ENCODE measurements around the gene FOXO3. TPM values are rescaled to one million over a fixed set of nuclear protein-coding genes. Genes with fewer than 3 reads are reported as not detected.

The FOXO3 gene
- total and polyA plus RNA-seq, 2 donors (not counting 3 experiments of a cell fraction or from before 2014, with no cell fraction given), result 14.4 to 16.9 TPM

GRCh38 chr6:108712946-108713345 is 152.2 kb downstream of the FOXO3 start:
- no peak overlapping the region for H3K27ac ChIP-seq (ENCODE audit: insufficient read depth, low read depth, low read length)
- no peaks in the 10 kb centered on the region for H3K79me2 ChIP-seq (ENCODE audit: control insufficient read depth, insufficient read depth, low read length)
- H3K4me1 ChIP-seq (ENCODE audit: control insufficient read depth, extremely low read depth, insufficient read depth, low read length), result no peaks in the 10 kb centered on the region
- dilution Hi-C loops (cut with MboI; ENCODE audit: extremely low pct_ligation_motif_present, low sequenced_read_pairs) (no loop called here), intact Hi-C loops (cut with micrococcal nuclease) (no loop called here)
- H4K20me1 ChIP-seq (replicated peaks; ENCODE audit: control insufficient read depth, extremely low read depth, insufficient read depth, low read length), result no peaks in the 10 kb centered on the region
- BruUV-seq (replicated peaks), result no TSS peak
- TF ChIP-seq GATA2 (IDR thresholded peaks at IDR 0.05; ENCODE audit: insufficient read depth, insufficient read length, low read depth, low read length), result no peak
- TF ChIP-seq, protein P1, sequence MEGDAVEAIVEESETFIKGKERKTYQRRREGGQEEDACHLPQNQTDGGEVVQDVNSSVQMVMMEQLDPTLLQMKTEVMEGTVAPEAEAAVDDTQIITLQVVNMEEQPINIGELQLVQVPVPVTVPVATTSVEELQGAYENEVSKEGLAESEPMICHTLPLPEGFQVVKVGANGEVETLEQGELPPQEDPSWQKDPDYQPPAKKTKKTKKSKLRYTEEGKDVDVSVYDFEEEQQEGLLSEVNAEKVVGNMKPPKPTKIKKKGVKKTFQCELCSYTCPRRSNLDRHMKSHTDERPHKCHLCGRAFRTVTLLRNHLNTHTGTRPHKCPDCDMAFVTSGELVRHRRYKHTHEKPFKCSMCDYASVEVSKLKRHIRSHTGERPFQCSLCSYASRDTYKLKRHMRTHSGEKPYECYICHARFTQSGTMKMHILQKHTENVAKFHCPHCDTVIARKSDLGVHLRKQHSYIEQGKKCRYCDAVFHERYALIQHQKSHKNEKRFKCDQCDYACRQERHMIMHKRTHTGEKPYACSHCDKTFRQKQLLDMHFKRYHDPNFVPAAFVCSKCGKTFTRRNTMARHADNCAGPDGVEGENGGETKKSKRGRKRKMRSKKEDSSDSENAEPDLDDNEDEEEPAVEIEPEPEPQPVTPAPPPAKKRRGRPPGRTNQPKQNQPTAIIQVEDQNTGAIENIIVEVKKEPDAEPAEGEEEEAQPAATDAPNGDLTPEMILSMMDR (IDR thresholded peaks at IDR 0.05; ENCODE audit: extremely low read depth in 1 of 2, insufficient read depth in 1 of 2, low read depth in 1 of 2, low read length in 2 of 2), result no peak
- no peak for TF ChIP-seq MAX (IDR thresholded peaks at IDR 0.05; ENCODE audit: insufficient read depth, insufficient read length)
- TF ChIP-seq POLR2AphosphoS5 (IDR thresholded peaks at IDR 0.05; ENCODE audit: insufficient read depth, low read depth, low read length), result no peak
- no peak for TF ChIP-seq EZH2 (IDR thresholded peaks at IDR 0.05; ENCODE audit: borderline replicate concordance, low read depth, low read length, severe bottlenecking)
- TF ChIP-seq POLR2A (IDR thresholded peaks at IDR 0.05; ENCODE audit: low read depth, low read length), result no peak
- no peak for TF ChIP-seq MYC (IDR thresholded peaks at IDR 0.05; ENCODE audit: low read depth, low read length)
- no peak for TF ChIP-seq JUN (IDR thresholded peaks at IDR 0.05; ENCODE audit: borderline replicate concordance, insufficient read depth, insufficient read length, low read depth)
- no peak for TF ChIP-seq FOS (IDR thresholded peaks at IDR 0.05; ENCODE audit: borderline replicate concordance, insufficient read depth, low read length)
- H3K9me3 ChIP-seq (replicated peaks; ENCODE audit: control insufficient read depth, insufficient read depth, low read length), result no peaks in the 10 kb centered on the region
- no peak for FAIRE-seq
- H3K9me1 ChIP-seq (replicated peaks; ENCODE audit: control insufficient read depth, extremely low read depth, insufficient read depth, low read length), result no peaks in the 10 kb centered on the region
- ChIA-PET CTCF (no interaction called here), POLR2A (no interaction called here)
- no peak overlapping the region for H3K4me2 ChIP-seq (ENCODE audit: insufficient read depth, low read length)
- no peaks in the 10 kb centered on the region for H3K36me3 ChIP-seq (ENCODE audit: control insufficient read depth in 2 of 2, extremely low read depth in 1 of 2, insufficient read depth in 2 of 2, low read length in 2 of 2)
- no peak overlapping the region for H2AFZ ChIP-seq (ENCODE audit: low read depth, low read length)
- H3K9ac ChIP-seq (replicated peaks; ENCODE audit: extremely low read depth, insufficient read depth, low read length), result no peak overlapping the region
- no peak overlapping the region for H3K4me3 ChIP-seq (replicated peaks in 1 of 3; ENCODE audit: insufficient read depth in 1 of 3, low read depth in 1 of 3, low read length in 3 of 3)
- peaks cover 6 to 8% of the 10 kb centered on the region in 2 experiments for H3K27me3 ChIP-seq (ENCODE audit: control insufficient read depth in 2 of 2, insufficient read depth in 2 of 2, low read length in 2 of 2)
- DNase-seq (ENCODE audit: low read depth, low spot score), result no peak
